GM12872 (cell line): ENCODE results near the gene IL17REL.
A peak's percentile ranks its signal among the peaks of the same experiment; 100 is the strongest.

Source experiments
- CTCF ChIP-seq: IDR thresholded peaks from 3 replicates; pipeline ENCODE4 v1.5.1; 2011; ENCODE audit warnings: low read depth, mild to moderate bottlenecking, low read length, moderate library complexity; ENCODE audit not compliant: insufficient read depth

The IL17REL gene

GRCh38 chr22:49991907-49992533 lies 20.5 kb downstream of the IL17REL start:
- TF ChIP-seq CTCF: no peak

DNA sequence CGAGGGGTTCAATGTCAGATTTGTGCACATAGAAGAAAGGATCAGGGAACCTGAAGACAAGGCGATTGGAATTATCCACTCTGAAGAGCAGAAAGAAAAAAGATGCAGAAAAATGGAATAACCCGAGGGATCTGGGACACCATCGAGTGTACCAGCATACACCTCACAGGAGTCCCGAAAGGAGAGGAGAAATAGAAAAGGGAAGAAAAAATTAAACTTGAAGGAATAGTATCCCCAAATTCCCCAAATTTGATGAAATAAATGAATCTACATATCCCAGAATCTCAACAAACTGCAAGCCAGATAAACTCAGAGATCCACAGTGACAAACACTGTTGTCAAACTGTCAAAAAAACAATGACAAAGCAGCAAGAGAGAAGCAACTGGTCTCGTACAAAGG lies 21.4 kb downstream of the IL17REL start:
- TF ChIP-seq CTCF: no peak

DNA sequence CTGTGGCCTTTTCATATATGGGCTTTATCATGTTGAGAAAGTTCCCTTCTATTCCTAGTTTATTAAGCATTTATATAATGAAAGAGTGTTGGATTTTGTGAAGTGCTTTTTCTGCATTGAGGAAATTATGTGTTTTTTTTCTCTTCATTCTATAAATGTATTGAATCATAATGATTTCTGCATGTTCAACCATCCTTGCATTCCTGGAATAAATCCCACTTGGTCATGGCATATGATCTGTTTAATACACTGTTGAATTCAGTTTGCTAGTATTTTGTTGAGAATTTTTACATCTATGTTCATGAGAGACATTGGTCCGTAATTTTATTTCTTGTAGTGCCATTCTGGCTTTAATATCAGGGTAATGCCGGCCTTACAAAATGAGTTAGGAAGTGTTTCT lies 26.2 kb downstream of the IL17REL start:
- no peak for TF ChIP-seq CTCF

- peak; percentile 22; the same call in 1 of the 3 replicates for TF ChIP-seq CTCF
Measured at GRCh38 chr22:49983148-49984042, 29.2 kb downstream of the IL17REL start.

GRCh38 chr22:49979587-49980264 lies 32.8 kb downstream of the IL17REL start:
- TF ChIP-seq CTCF: peak; percentile 69

DNA sequence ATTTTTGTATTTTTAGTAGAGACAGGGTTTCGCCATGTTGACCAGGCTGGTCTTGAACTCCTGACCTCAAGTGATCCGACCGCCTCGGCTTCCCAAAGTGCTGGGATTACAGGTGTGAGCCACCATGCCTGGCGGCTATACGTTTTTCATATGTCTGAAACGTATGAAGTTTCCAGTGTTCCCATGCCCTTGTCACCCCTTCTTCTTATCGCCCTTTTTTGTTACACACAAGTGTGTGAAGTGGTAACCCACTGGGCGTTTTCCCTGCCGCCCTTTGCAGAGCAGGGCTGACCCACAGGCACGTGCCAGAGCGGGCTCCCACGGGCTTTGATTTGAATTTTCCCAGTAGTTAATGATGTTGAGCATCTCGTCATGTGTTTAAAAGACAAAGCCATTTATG lies 35.0 kb downstream of the IL17REL start:
- TF ChIP-seq CTCF: no peak

DNA sequence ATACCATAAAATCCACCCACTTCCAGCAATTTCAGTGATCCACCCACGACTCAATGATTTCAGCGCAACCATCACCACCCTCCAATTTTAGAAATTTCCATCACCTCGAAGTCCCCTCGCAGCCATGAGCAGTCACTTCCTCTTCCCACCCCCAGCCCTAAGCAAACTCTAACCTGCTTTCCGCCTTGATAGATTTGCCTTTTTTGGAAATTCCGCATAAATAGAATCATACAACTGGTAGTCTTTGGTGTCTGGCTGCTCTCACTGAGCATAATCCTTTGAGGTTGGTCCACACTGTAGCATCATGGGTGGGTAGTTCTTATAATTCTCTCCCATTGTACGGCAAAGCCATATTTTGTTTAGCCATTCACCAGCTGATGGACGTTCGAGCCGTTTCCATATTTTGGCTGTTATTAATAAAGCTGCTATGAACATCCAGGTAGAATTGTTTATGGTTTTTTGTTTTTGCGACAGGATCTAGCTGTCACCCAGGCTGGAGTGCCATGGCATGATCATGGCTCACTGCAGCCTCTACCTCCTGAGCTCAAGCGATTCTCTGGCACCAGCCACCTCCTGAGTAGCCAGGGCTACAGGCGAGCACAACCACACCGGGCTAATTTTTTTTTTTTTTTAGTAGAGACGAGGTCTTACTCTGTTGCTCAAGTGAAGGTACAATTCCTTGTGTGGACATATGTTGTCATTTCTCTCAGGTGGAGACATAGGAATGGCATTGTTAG lies 36.0 kb downstream of the IL17REL start:
- TF ChIP-seq CTCF: no peak
